GM18508 (cell line): ENCODE results near the gene PRPF39.
"Not testable (repeated sequence)": the region's sequence is repeated elsewhere in the genome, so short reads cannot be mapped to it uniquely, and the experiment has no call there.

ENCODE experiments used
- ATAC-seq: cut with Tn5 transposase; IDR thresholded peaks from one replicate; pipeline ENCODE4 v1.9.1; 2021; ENCODE audit warnings: moderate number of reproducible peaks; ENCODE audit not compliant: insufficient read depth, unreplicated experiment

The PRPF39 gene

DNA sequence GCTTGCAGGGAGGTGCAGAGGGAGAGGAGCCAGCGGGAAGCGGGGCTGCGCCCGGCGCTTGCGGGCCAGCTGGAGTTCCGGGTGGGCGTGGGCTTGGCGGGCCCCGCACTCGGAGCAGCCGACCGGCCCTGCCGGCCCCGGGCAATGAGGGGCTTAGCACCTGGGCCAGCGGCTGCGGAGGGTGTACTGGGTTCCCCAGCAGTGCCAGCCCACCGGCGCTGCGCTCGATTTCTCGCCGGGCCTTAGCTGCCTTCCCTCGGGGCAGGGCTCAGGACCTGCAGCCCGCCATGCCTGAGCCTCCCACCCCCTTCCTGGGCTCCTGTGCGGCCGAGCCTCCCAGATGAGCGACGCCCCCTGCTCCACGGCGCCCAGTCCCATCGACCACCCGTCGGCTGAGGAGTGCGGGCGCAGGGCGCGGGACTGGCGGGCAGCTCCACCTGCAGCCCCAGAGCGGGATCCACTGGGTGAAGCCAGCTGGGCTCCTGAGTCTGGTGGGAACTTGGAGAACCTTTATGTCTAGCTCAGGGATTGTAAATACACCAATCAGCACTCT, 3.4 kb upstream of the PRPF39 start:
- not testable (repeated sequence) for ATAC-seq

GRCh38 chr14:45081096-45081495, 2.8 kb upstream of the PRPF39 start:
- not testable (repeated sequence) for ATAC-seq

- ATAC-seq: no peak
These were observed 1.5 kb upstream of the PRPF39 start for GRCh38 chr14:45082420-45082819.

- ATAC-seq: peak; percentile 5
These were observed 320 bp upstream of the PRPF39 start for GRCh38 chr14:45083617-45083975.

DNA sequence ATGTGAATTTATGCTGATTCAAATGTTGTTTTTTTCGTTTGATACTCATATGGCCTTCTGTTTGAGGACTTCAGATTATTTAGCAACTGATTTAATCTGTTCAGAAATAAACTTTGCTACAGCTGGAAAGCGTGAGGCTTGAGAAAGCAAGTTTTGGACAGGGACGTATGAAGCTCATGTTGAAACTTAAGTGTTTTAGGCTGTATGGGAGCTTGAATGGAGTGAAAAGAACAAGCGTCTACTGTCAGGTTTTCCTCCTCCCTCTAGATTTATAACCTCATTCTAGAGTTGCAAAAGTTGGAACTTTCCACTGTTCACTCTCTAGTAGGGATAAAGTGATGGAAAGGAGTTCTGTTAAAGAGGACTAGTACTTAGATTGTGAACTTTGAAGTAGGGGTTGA, 1.0 kb downstream of the PRPF39 start:
- ATAC-seq: no peak

- peak; percentile 56 for ATAC-seq
These were observed 5.9 kb downstream of the PRPF39 start for GRCh38 chr14:45089813-45090212.

- ATAC-seq: no peak
These were observed 7.8 kb downstream of the PRPF39 start for GRCh38 chr14:45091710-45092109.

- no peak for ATAC-seq
These were observed 10.4 kb downstream of the PRPF39 start for GRCh38 chr14:45094275-45094674.

DNA sequence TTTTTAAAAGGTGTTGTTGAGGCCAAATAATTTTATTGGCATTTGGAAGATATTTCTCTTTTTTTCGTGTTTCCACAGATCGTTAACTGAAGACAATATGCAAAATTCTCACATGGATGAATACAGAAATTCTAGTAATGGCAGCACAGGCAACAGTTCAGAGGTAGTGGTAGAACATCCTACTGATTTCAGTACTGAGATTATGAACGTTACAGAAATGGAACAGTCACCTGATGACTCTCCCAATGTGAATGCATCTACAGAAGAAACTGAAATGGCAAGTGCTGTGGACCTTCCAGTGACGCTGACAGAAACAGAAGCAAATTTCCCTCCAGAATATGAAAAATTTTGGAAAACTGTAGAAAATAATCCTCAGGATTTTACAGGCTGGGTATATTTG, 11.2 kb downstream of the PRPF39 start:
- ATAC-seq: no peak

DNA sequence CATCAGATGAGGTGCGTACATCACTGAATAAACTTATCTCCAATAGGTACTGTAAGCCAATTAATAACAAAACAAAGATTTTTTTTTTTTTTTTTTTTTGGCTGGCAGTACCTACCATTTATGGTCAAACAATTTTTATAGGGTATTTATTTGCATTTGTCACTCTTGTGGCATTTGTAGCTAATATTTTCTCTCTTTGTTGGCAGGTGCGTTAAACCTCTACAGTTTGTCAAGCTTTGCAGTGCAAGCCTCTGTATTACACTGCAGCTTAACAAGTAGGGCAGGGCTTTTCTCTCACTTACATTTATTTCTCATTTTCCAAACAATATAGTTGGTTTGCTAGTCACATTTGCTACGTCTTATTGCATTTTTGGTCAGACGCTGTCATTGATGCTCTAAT, 12.3 kb downstream of the PRPF39 start:
- ATAC-seq: no peak

GRCh38 chr14:45103806-45104205, 19.9 kb downstream of the PRPF39 start:
- ATAC-seq: no peak

DNA sequence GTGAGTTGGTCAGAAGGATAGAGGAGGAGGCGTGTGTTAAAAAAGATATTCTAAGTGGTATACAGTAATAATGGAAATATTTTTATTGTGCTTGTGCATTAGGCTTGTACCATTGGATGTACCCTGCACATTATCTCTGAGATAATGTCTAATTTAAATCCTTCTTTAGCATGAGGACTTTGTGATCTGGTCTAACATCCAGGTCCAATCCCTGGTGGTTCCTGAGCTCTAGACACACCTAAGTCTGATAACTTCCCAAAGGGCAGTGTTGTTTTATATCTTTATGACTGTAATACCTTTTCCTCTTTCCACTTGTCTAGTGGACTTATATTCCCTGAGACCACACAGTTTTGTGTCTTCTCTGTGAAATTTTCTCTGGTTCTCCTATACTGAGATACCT, 20.6 kb downstream of the PRPF39 start:
- no peak for ATAC-seq

DNA sequence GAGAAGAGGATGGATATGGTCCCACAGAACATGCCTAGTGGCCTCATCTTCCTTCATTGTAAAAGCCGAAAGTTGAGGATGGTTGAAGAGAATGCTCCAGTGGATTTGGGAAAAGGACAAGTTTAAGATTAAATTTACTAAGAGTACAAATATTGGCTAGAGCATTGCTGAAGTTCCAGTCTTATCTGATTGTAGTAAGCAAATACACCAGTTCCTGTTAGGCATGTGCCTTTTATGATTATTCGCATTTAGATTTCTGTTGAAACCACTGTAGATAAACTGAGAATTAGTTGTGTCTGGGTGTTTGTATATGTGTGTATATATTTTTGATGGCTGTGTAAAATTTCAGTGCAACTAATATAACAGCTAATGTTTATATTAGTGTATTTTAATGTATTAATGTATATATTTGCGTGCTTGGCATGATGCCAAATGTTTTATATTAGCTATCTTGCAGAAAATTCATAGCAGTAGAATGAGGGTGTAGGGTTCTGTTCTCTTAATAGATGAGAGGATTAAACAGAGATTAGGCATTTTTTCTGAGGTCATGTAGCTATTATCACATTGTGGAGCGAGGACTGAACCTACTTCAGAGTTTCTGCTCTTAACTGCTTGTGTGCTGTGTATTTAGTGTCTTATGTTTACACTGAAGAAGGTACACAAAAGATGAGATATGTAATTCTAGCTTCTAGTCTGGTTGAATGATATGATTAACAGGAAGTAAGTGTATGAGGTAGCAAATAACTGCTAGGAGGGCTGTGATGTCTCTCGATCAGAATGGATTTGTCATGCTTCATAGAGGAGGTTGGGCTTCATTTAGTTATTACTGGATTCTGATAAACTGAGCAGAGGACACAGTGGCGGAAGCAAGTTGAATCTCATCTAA, 29.2 kb downstream of the PRPF39 start:
- ATAC-seq: no peak

GRCh38 chr14:45114327-45114726, 30.4 kb downstream of the PRPF39 start:
- ATAC-seq: no peak

DNA sequence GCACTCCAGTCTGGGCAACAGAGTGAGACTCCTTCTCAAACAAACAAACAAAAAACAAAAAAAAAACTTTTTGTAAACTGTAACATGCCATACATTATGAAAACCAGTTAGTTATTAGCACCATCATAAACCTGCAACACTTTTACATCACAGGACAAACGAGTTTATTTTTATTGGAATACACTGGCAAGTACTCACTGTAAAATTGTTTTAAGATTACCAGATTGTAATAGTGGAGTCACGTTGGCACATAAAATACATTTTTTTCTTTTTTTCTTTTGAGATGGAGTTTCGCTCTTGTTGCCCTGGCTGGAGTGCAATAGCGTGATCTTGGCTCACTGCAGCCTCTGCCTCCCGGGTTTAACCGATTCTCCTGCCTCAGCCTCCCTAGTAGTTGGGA, 34.7 kb downstream of the PRPF39 start:
- no peak for ATAC-seq

- ATAC-seq: no peak
These were observed 36.2 kb downstream of the PRPF39 start for GRCh38 chr14:45120096-45120495.

DNA sequence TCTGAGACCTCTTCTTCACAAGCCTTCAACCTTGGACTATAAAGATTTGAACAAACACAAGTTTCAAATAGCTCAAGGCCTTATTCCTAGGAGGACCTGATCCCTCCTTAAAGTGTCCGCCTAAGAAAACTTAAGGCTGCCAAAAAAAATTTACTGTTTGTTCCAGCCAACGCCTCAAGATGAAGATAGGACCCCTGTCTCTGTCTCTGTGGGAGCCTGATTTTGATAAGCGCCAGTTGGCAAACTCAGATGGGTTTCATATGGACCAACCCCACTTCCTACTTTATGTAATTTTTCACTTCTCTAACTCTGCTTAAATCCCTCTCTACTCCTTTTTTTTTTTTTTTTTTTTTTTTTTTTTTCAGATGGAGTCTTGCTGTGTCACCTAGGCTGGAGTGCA, 39.4 kb downstream of the PRPF39 start:
- no peak for ATAC-seq

GRCh38 chr14:45125754-45126153, 41.8 kb downstream of the PRPF39 start:
- ATAC-seq: no peak

DNA sequence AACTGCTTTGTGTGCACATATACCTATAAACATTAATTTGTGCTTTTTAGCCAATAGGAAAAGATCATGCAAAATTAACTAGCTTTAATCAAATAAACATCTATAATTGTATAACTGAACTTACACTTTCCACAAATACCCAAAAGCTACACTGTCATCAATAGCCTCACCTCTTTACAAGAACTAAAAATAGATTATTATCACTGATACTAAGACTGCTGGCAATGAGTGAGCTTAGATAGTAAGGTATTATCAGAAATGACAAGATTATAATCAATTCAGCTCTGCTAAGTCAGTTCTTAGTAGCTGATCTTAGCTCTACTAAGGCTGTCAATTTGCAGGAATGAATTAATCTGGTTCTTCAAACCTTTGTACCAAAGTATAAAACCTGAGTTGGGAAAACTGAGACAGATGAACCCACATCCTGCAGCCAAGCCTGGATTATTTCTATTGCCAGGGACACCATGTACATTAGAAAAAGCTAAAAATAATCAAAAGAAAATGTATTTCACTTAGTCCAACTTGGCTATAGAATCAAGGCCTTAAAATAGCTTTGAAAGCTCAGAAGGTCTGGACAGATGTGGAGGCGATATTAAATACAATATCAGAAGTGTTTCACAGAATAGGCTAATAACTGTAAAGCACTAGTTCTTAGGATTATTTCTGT, 45.2 kb downstream of the PRPF39 start:
- ATAC-seq: no peak

DNA sequence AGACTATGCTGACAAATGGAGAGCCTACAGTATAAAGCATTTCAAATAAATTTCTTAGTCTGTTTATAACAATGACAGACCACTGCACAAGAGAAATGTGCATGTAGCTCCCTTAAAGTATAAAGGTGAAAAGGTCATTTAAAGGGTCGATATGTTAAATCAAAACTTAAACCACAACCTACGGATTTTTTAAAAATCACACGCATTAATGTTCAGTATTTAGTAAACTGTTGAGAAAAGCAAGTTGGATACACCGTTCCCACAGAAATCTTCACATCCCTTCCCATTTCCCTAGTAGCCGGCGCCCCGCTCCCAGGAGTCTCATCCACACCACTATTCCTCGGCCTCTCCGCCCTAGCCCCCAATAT, 49.8 kb downstream of the PRPF39 start:
- ATAC-seq: no peak
